HG03460 (cell line): ENCODE results near the gene KRTAP5-3.
"Not testable (repeated sequence)": the region's sequence is repeated elsewhere in the genome, so short reads cannot be mapped to it uniquely, and the experiment has no call there.

Source experiments
- ATAC-seq: cut with Tn5 transposase; IDR thresholded peaks from one replicate; pipeline ENCODE4 v1.9.1; 2021; ENCODE audit not compliant: unreplicated experiment

The KRTAP5-3 gene

GRCh38 chr11:1622086-1622485 lies 13.8 kb upstream of the KRTAP5-3 start, which contains the start of gene KRTAP5-4:
KRTAP5-4 (minus strand) TSS chr11:1622138; CDS start chr11:1622093, 45 bp downstream.
- no peak for ATAC-seq

- no peak for ATAC-seq
These were observed 11.2 kb upstream of the KRTAP5-3 start for GRCh38 chr11:1619449-1619848.

DNA sequence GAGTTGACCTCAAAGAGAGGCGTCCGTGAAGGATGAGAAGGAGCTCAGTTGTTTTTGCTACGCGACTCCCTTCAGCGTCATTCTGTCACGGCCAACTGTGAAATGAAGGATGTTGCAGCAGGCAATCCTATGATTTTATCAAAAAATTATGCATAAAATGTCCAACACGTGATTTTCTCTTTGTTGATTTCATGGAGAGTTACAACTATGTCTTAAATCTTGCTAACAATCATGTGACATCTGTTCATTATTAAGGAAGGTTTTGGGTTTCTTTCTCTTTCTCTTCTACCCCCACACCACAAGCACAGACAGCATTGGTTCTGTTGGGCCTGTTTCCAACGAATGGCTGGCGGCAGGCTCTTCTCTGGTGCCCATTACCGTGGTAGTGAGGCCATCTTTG lies 10.0 kb upstream of the KRTAP5-3 start:
- no peak for ATAC-seq

GRCh38 chr11:1607901-1608300 lies 362 bp downstream of the KRTAP5-3 start:
- ATAC-seq: not testable (repeated sequence)

GRCh38 chr11:1607156-1607845 lies 962 bp downstream of the KRTAP5-3 start:
- ATAC-seq: not testable (repeated sequence)

- not testable (repeated sequence) for ATAC-seq
These were observed 2.3 kb downstream of the KRTAP5-3 start for GRCh38 chr11:1605923-1606322.

- ATAC-seq: no peak
These were observed 3.6 kb downstream of the KRTAP5-3 start for GRCh38 chr11:1604711-1605110.

DNA sequence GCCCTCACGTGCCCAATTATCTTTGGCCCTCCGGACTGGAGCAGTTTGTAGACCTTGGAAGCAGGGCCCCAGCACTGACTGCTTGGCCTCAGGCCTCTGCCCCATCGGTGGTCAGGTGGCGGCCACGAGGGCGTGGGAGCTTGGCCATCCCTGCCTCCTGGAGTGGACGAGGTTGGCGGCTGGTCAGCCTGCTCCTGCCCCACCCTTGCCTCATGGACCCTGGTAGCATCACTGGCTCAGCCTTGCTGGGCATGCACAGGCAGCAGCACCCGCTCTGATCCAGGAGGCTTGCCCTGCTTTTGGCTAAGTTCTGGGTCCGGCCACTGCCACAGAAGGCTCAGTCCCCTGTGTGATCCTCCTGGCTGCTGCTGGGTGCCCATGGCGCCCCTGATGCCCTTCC lies 4.1 kb downstream of the KRTAP5-3 start:
- ATAC-seq: no peak

GRCh38 chr11:1603629-1604028 lies 4.6 kb downstream of the KRTAP5-3 start:
- no peak for ATAC-seq

- ATAC-seq: not testable (repeated sequence)
These were observed 6.6 kb downstream of the KRTAP5-3 start for GRCh38 chr11:1601663-1602062.

- ATAC-seq: no peak
These were observed 7.6 kb downstream of the KRTAP5-3 start for GRCh38 chr11:1600626-1601025.

DNA sequence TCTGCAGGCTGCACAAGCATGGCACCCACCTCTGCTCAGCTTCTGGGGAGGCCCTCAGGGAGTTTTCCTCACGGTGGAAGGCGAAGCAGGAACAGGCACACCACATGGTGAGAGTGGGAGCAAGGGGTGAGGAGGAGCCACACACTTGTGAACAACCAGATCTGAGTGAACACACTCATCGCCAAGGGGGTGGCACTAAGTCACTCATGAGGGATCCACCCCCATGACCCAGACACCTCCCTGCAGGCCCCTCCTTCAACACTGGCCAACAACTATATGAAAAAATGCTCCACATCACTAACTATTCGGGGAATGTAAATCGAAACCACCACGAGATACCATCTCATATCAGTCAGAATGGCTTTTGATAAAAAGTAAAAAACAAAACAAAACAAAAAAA lies 9.4 kb downstream of the KRTAP5-3 start:
- ATAC-seq: no peak

DNA sequence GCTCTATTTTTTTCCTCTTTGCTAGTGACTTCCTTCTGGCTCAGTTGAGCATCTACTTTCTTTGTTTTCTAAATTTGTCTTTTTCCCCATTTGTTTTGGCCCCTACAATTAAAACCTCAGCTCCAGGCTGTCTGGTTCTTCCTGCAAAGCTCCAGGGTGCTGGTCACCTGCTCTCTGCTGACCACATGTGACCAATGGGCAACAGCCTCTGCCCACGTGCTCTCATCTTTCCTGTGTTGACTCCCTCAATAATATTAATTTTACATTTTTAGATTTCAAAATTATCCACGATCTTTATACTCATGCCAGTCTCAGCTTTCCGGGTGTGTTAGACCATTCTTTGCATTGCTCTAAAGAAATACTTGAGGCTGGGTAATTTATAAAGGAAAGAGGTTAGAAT lies 9.9 kb downstream of the KRTAP5-3 start:
- not testable (repeated sequence) for ATAC-seq

GRCh38 chr11:1597994-1598380 lies 10.3 kb downstream of the KRTAP5-3 start, which contains the start of gene KRTAP5-2:
KRTAP5-2 (minus strand) TSS chr11:1598294; CDS start chr11:1598250, 44 bp downstream.
- no peak for ATAC-seq

- no peak for ATAC-seq
These were observed 10.8 kb downstream of the KRTAP5-3 start for GRCh38 chr11:1597331-1597993.

- not testable (repeated sequence) for ATAC-seq
These were observed 11.6 kb downstream of the KRTAP5-3 start for GRCh38 chr11:1596576-1597121.

- ATAC-seq: not testable (repeated sequence)
These were observed 12.2 kb downstream of the KRTAP5-3 start for GRCh38 chr11:1595994-1596575.

GRCh38 chr11:1592628-1593027 lies 15.6 kb downstream of the KRTAP5-3 start:
- no peak for ATAC-seq

DNA sequence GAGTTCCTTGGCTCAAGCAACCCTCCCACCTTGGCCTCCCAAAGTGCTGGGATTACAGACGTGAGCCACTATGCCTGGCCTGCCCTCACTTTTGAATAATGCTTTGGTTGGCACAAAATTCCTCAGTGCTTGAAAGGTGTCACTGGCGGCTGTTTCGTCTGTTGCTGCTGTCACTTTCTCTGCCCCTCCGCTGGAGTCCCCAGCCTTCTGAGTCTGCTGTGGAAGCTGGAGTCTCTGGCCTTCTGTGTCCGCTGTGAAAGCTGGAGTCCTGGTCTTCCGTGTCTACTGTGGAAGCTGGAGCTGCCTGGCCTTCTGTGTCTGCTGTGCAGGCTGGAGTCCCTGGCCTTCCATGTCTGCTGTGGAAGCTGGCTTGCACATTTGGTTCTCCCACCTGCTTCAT lies 18.3 kb downstream of the KRTAP5-3 start:
- no peak for ATAC-seq

GRCh38 chr11:1589191-1589963 lies 18.9 kb downstream of the KRTAP5-3 start:
- ATAC-seq: not testable (repeated sequence)

DNA sequence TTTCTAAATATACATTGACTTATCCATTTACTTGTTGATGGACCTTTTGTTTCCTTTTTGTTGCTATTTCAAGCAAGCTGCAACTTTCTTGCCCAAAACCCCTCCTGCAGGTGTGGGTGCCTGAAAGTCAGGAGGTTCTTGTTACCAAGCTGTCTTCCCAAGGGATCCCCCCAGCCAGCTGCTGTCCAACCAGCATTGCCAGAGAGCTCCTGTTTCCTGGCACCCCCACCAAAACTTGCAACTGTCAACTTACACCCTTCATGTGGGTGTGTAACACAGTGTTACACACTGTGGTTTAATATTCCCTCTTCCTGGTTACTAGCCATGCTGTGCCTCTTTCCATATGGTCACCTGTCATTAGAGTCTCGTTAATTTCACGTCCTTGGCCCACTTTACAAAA lies 21.6 kb downstream of the KRTAP5-3 start:
- ATAC-seq: no peak
